RWPE2 (cell line): ENCODE results near the gene ZNF280B.

Source experiments
- ATAC-seq: fragments of 200-7000 bp; cut with Tn5 transposase; 3 replicates; pipeline ENCODE4 v1.9.1; 2021; ENCODE audit warnings: low read depth
- DNase-seq: peaks from one replicate; pipeline ENCODE4 v3.0.0-alpha.2; 2020; ENCODE audit warnings: low spot score
- H3K27ac ChIP-seq: fragments of 450-650 bp; 2 replicates; pipeline ENCODE4 v1.5.1; 2017; ENCODE audit warnings: mild to moderate bottlenecking; ENCODE audit not compliant: poor library complexity, severe bottlenecking
- H3K27me3 ChIP-seq: fragments of 250-450 bp; sonication (Bioruptor Pico); 2 replicates; pipeline ENCODE4 v1.5.1; 2021; ENCODE audit warnings: mild to moderate bottlenecking, moderate library complexity; ENCODE audit not compliant: insufficient read depth, poor library complexity, severe bottlenecking
- H3K36me3 ChIP-seq: fragments of 250-450 bp; sonication (Bioruptor Pico); 2 replicates; pipeline ENCODE4 v1.5.1; 2020; ENCODE audit warnings: low read depth, mild to moderate bottlenecking, moderate library complexity
- H3K4me1 ChIP-seq: fragments of 250-450 bp; sonication (Bioruptor Pico); 2 replicates; pipeline ENCODE4 v1.5.1; 2021; ENCODE audit warnings: mild to moderate bottlenecking, moderate library complexity; ENCODE audit not compliant: insufficient read depth, poor library complexity, severe bottlenecking
- H3K4me3 ChIP-seq: fragments of 250-450 bp; sonication (Bioruptor Pico); 2 replicates; pipeline ENCODE4 v1.5.1; 2021; ENCODE audit warnings: mild to moderate bottlenecking, moderate library complexity; ENCODE audit not compliant: severe bottlenecking
- H3K9me3 ChIP-seq: fragments of 250-450 bp; sonication (Bioruptor Pico); 2 replicates; pipeline ENCODE4 v1.5.1; 2021; ENCODE audit warnings: mild to moderate bottlenecking, moderate library complexity; ENCODE audit not compliant: severe bottlenecking
- CTCF ChIP-seq: fragments of 450-650 bp; IDR thresholded peaks from one replicate; pipeline ENCODE4 v1.5.1; 2017; ENCODE audit warnings: mild to moderate bottlenecking, moderate library complexity; ENCODE audit not compliant: poor library complexity, severe bottlenecking

Gene ZNF280B

GRCh38 chr22:22546490-22546889, 37.9 kb upstream of the ZNF280B start:
- Histone ChIP-seq H3K4me1 (no peaks in the 10 kb centered on the region), H3K9me3 (peaks cover 4% of the 10 kb centered on the region), H3K4me3 (no peak overlapping the region), H3K36me3 (no peaks in the 10 kb centered on the region), H3K27ac (no peak overlapping the region), H3K27me3 (no peaks in the 10 kb centered on the region)
- TF ChIP-seq CTCF: no peak
- DNase-seq (no peak), ATAC-seq (0 out of 3 replicates have a peak, but pooled peaks have one; percentile 29)

- no peaks in the 10 kb centered on the region for H3K4me1 ChIP-seq
- no peaks in the 10 kb centered on the region for H3K36me3 ChIP-seq
- H3K27me3 ChIP-seq: no peaks in the 10 kb centered on the region
- DNase-seq (no peak), ATAC-seq (no peak)
- H3K9me3 ChIP-seq: peaks cover 4% of the 10 kb centered on the region
- no peak overlapping the region for H3K4me3 ChIP-seq
- TF ChIP-seq CTCF: no peak
- H3K27ac ChIP-seq: no peak overlapping the region
Observed at GRCh38 chr22:22545084-22545483, 36.5 kb upstream of the ZNF280B start.

GRCh38 chr22:22538226-22538989, 29.9 kb upstream of the ZNF280B start:
- H3K9me3 ChIP-seq: no peaks in the 10 kb centered on the region
- DNase-seq: no peak
- H3K27ac ChIP-seq: no peak overlapping the region
- no peak for TF ChIP-seq CTCF
- no peaks in the 10 kb centered on the region for H3K4me1 ChIP-seq
- ATAC-seq: no peak
- no peak overlapping the region for H3K4me3 ChIP-seq
- H3K27me3 ChIP-seq: no peaks in the 10 kb centered on the region
- H3K36me3 ChIP-seq: no peaks in the 10 kb centered on the region

GRCh38 chr22:22536916-22537315, 28.4 kb upstream of the ZNF280B start:
- DNase-seq (no peak), ATAC-seq (no peak)
- no peaks in the 10 kb centered on the region for H3K9me3 ChIP-seq
- no peaks in the 10 kb centered on the region for H3K27me3 ChIP-seq
- no peaks in the 10 kb centered on the region for H3K36me3 ChIP-seq
- no peak overlapping the region for H3K27ac ChIP-seq
- no peak for TF ChIP-seq CTCF
- no peaks in the 10 kb centered on the region for H3K4me1 ChIP-seq
- H3K4me3 ChIP-seq: no peak overlapping the region

GRCh38 chr22:22536515-22536914, 28.0 kb upstream of the ZNF280B start:
- Histone ChIP-seq H3K27me3 (no peaks in the 10 kb centered on the region), H3K36me3 (no peaks in the 10 kb centered on the region), H3K27ac (no peak overlapping the region), H3K9me3 (no peaks in the 10 kb centered on the region), H3K4me1 (no peaks in the 10 kb centered on the region), H3K4me3 (no peak overlapping the region)
- ATAC-seq (no peak), DNase-seq (no peak)
- TF ChIP-seq CTCF: no peak
